MM.1S (cell line): ENCODE results near the gene PRKCA.
A peak's percentile ranks its signal among the peaks of the same experiment; 100 is the strongest.

Experiments
- DNase-seq: peaks from one replicate; pipeline ENCODE4 v3.0.0-alpha.2; 2015
- H2AFZ ChIP-seq: fragments of 300-600 bp; sonication (generic); 2 replicates; pipeline ENCODE4 v1.6.0; 2016; ENCODE audit warnings: antibody characterized with exemption, low read length
- H3F3A ChIP-seq: fragments of 300-600 bp; sonication (generic); 2 replicates; pipeline ENCODE4 v1.6.1; 2016; ENCODE audit warnings: mild to moderate bottlenecking, antibody characterized with exemption, low read length, moderate library complexity, mixed read lengths; ENCODE audit not compliant: insufficient read depth
- H3K27ac ChIP-seq: fragments of 300-600 bp; sonication (generic); 2 replicates; pipeline ENCODE4 v1.5.1; 2016; ENCODE audit warnings: mild to moderate bottlenecking, low read length
- H3K27me3 ChIP-seq: fragments of 300-600 bp; sonication (generic); replicated peaks from 2 replicates; pipeline ENCODE4 v1.6.0; 2016; ENCODE audit warnings: low read length; ENCODE audit not compliant: insufficient read depth
- H3K36me3 ChIP-seq: fragments of 300-600 bp; sonication (generic); replicated peaks from 2 replicates; pipeline ENCODE4 v1.6.1; 2016; ENCODE audit warnings: mild to moderate bottlenecking, low read length, mixed read lengths; ENCODE audit not compliant: insufficient read depth
- H3K4me1 ChIP-seq: fragments of 300-600 bp; sonication (generic); 2 replicates; pipeline ENCODE4 v1.6.1; 2016; ENCODE audit warnings: low read length, mixed read lengths
- H3K4me2 ChIP-seq: fragments of 300-600 bp; sonication (generic); 2 replicates; pipeline ENCODE4 v1.6.0; 2016; ENCODE audit warnings: low read depth, low read length
- H3K4me3 ChIP-seq: fragments of 300-600 bp; sonication (generic); 2 replicates; pipeline ENCODE4 v1.5.1; 2016; ENCODE audit warnings: low read length, mixed read lengths
- H3K79me2 ChIP-seq: fragments of 300-600 bp; sonication (generic); 2 replicates; pipeline ENCODE4 v1.6.1; 2016; ENCODE audit warnings: mixed run types, low read length, mixed read lengths
- H3K9ac ChIP-seq: fragments of 300-600 bp; sonication (generic); 2 replicates; pipeline ENCODE4 v1.6.1; 2016; ENCODE audit warnings: low read length, mixed read lengths
- H3K9me2 ChIP-seq: fragments of 300-600 bp; sonication (generic); replicated peaks from 2 replicates; pipeline ENCODE4 v1.6.1; 2016; ENCODE audit warnings: mild to moderate bottlenecking, low read length, mixed read lengths; ENCODE audit not compliant: insufficient read depth
- H3K9me3 ChIP-seq: fragments of 300-600 bp; sonication (generic); replicated peaks from 2 replicates; pipeline ENCODE4 v1.6.1; 2016; ENCODE audit warnings: mild to moderate bottlenecking, low read length, mixed read lengths; ENCODE audit not compliant: insufficient read depth
- H4K20me1 ChIP-seq: fragments of 300-600 bp; sonication (generic); 2 replicates; pipeline ENCODE4 v1.6.1; 2016; ENCODE audit warnings: mild to moderate bottlenecking, low read length, moderate library complexity, mixed read lengths; ENCODE audit not compliant: insufficient read depth
- EZH2 ChIP-seq: fragments of 300-600 bp; sonication (generic); optimal IDR thresholded peaks from 2 replicates; pipeline ENCODE3; 2017; ENCODE audit warnings: low read depth, mild to moderate bottlenecking, antibody characterized with exemption, low read length, mixed read lengths
- EZH2phosphoT487 ChIP-seq: fragments of 300-600 bp; sonication (generic); IDR thresholded peaks from 2 replicates; pipeline ENCODE4 v1.6.1; 2018; ENCODE audit warnings: antibody characterized with exemption, low read length
- TF ChIP-seq, protein P1 (sequence below): fragments of 300-600 bp; sonication (generic); IDR thresholded peaks from 2 replicates; pipeline ENCODE4 v1.5.1; 2016; ENCODE audit warnings: antibody characterized with exemption, low read length, mixed read lengths

Gene PRKCA

DNA sequence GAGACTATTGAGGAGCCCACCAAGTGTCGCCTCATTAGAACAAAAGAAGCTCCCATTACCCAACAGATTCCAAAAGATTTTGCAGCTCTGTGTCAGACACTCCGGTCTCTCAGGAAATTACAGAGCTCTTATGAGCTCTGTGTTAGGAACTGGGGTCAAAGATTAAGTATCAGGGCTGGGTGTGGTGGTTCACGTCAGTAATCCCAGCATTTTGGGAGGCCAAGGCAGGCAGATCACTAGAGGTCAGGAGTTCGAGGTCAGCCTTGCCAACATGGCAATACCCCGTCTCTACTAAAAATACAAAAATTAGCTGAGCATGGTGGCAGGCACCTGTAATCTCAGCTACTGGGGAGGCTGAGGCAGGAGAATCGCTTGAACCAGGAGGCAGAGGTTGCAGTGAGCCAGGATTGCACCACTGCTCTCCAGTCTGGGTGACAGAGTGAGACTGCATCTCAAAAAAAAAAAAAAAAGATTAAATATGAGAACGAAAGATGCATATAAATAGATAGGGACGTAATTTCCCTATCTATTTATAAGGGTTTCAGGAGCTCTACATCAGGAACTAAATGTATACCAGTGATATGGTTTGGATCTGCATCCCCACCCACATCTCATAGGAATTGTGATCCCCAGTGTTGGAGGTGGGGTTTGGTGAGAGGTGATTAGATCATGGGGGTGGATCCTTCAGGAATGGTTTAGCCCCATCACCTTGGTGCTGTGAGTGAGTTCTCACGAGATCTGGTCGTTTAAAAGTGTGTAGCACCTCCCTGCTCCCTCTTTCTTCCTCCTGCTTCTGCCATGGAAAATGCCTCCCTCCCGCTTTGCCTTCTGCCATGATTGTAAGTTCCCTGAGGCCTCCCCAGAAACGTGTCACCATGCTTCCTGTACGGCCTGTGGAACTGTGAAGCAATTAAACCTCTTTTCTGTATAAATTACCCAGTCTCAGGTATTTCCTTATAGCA lies 111.4 kb downstream of the PRKCA start:
- Histone ChIP-seq H3F3A (peaks cover 30% of the 10 kb centered on the region), H3K9me3 (no peaks in the 10 kb centered on the region), H3K9ac (peak overlapping the region; percentile 45), H2AFZ (peak overlapping the region; percentile 44), H3K4me3 (peak overlapping the region; percentile 12; the same call in 1 of the 2 replicates), H3K27me3 (no peaks in the 10 kb centered on the region), H3K79me2 (peaks cover 52% of the 10 kb centered on the region), H4K20me1 (no peaks in the 10 kb centered on the region), H3K27ac (peak overlapping the region; percentile 97), H3K4me1 (peaks cover 33% of the 10 kb centered on the region), H3K9me2 (no peaks in the 10 kb centered on the region), H3K4me2 (peak overlapping the region; percentile 70), H3K36me3 (no peaks in the 10 kb centered on the region)
- TF ChIP-seq EZH2, result no peak
- TF ChIP-seq, protein P1, sequence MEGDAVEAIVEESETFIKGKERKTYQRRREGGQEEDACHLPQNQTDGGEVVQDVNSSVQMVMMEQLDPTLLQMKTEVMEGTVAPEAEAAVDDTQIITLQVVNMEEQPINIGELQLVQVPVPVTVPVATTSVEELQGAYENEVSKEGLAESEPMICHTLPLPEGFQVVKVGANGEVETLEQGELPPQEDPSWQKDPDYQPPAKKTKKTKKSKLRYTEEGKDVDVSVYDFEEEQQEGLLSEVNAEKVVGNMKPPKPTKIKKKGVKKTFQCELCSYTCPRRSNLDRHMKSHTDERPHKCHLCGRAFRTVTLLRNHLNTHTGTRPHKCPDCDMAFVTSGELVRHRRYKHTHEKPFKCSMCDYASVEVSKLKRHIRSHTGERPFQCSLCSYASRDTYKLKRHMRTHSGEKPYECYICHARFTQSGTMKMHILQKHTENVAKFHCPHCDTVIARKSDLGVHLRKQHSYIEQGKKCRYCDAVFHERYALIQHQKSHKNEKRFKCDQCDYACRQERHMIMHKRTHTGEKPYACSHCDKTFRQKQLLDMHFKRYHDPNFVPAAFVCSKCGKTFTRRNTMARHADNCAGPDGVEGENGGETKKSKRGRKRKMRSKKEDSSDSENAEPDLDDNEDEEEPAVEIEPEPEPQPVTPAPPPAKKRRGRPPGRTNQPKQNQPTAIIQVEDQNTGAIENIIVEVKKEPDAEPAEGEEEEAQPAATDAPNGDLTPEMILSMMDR, result no peak
- TF ChIP-seq EZH2phosphoT487, result no peak
- DNase-seq, result peak; percentile 46

DNA sequence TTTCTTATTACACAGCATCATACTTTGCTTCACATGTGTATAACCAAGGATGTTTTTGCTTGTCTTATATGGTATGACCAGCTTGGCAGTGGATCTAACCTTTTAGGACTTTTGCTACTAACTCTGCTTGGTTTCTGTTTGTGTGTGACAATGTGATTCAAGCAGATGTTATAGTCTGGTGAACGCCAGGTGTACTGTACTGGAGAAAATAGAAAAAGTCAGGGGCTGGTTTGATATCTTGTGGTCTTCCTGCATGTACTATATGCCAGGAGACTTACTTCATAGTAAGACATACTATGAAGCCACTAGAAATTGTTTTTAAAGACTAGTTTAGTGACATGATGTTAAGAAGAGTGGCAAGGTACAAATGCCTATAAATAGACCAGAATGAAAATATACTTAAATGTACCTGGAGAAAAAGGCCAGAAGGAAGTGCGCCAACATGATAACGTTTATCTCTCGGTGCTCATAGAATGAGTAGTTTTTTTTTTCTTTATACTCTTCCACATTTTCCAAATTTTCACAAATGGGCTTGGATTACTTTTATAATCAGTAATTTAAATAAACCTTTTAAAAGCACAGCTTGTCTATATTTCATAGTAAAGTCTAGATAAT lies 112.3 kb downstream of the PRKCA start:
- Histone ChIP-seq H3K9me2 (no peaks in the 10 kb centered on the region), H3K4me2 (peak overlapping the region; percentile 70), H3K4me3 (peak overlapping the region; percentile 23; the same call in 1 of the 2 replicates), H3K27ac (peak overlapping the region; percentile 97), H3F3A (peaks cover 30% of the 10 kb centered on the region), H3K9me3 (no peaks in the 10 kb centered on the region), H3K36me3 (no peaks in the 10 kb centered on the region), H2AFZ (peak overlapping the region; percentile 14), H3K9ac (peak overlapping the region; percentile 58), H3K4me1 (peaks cover 33% of the 10 kb centered on the region), H4K20me1 (no peaks in the 10 kb centered on the region), H3K27me3 (no peaks in the 10 kb centered on the region), H3K79me2 (peaks cover 46% of the 10 kb centered on the region)
- peak; percentile 93 for DNase-seq
- TF ChIP-seq, protein P1, result no peak
- TF ChIP-seq EZH2phosphoT487, result no peak
- no peak for TF ChIP-seq EZH2

DNA sequence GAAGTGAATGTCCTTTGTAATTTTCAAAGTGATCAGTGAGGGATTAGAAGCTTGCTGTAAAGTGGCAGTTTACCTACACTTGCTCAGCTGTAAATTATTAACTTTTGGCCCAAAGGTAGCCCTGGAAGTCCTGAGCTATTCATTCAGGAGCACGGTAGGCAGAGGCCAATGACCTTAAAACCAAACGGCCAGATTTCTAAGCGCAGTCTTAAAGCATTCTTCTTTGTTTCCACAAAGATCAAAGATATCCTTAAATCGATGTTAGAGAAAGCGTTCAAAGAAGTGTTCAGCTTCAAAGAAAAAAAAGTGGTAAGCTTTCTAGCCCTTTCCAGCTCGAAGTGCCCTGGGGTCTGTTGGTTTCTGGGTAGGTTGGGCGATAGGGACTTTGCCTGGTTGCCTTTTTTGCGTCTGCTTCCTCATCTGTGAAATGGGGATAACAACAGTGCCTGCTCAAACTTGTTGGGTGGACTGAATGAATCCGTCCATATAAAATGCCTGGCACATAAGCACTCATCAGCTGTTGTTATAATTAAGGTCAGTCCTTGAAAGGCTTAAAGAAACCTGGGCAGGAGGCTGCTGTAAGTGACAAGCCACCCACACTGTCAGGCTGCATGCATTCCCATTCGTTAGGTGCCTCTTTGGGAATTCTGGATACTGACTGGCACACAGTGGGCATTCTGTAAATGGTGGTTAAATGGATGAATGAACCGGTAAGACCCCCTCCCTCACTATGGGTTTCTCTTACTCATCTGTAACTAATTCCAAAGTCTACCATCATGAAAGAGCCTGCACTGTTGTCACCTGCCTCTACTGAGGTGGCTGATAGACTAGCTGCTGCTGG lies 113.2 kb downstream of the PRKCA start:
- H3K79me2 ChIP-seq, result peaks cover 49% of the 10 kb centered on the region
- no peaks in the 10 kb centered on the region for H3K27me3 ChIP-seq
- H3K36me3 ChIP-seq, result no peaks in the 10 kb centered on the region
- peaks cover 36% of the 10 kb centered on the region for H3K4me1 ChIP-seq
- H4K20me1 ChIP-seq, result no peaks in the 10 kb centered on the region
- peak overlapping the region; percentile 97 for H3K27ac ChIP-seq
- no peak for DNase-seq
- peak overlapping the region; percentile 58 for H3K9ac ChIP-seq
- H3K9me3 ChIP-seq, result no peaks in the 10 kb centered on the region
- H3F3A ChIP-seq, result peaks cover 30% of the 10 kb centered on the region
- H3K9me2 ChIP-seq, result no peaks in the 10 kb centered on the region
- peak overlapping the region; percentile 70 for H3K4me2 ChIP-seq
- H3K4me3 ChIP-seq, result peak overlapping the region; percentile 23; the same call in 1 of the 2 replicates
- TF ChIP-seq EZH2 (no peak), EZH2phosphoT487 (no peak)
- TF ChIP-seq, protein P1, result no peak
- H2AFZ ChIP-seq, result peak overlapping the region; percentile 14
